Left ventricle myocardium superior (tissue), 1 donor: ENCODE results near the gene SLC12A9. TPM values are rescaled to one million over a fixed set of nuclear protein-coding genes. Genes with fewer than 3 reads are reported as not detected.

Experiments used
- ATAC-seq: fragments of 200-7000 bp; cut with Tn5 transposase; one replicate; pipeline ENCODE4 v1.9.1; 2020; ENCODE audit warnings: mild to moderate bottlenecking, moderate library complexity
- DNase-seq: peaks from one replicate; pipeline ENCODE4 v3.0.0-alpha.2; 2020
- intact Hi-C: fragments of 100-400 bp; cut with micrococcal nuclease; formaldehyde crosslinking; loops from one replicate; pipeline ENCODE4 v1.11.0; 2022
- microRNA-seq: library from miRNA; unstranded; fragments of <30 nt; microRNA quantifications from one replicate; pipeline ENCODE4 v1.2.0, GENCODE V29; 2020; ENCODE audit warnings: borderline number of aligned reads
- total RNA-seq: library from RNA; stranded (reverse); fragmentation: NEBNext Ultra II Directional; extraction: Animal tissue kit (Norgen Biotek cat#: 25700); gene quantifications from one replicate; pipeline ENCODE4 v1.2.1, GENCODE V29; 2021
- donor health status: DM: no; HTN: yes; CAD: no; lungs with severe emphysema.

SLC12A9 gene
- total RNA-seq, 1 donor from 2014 or later: 9.0 TPM

DNA sequence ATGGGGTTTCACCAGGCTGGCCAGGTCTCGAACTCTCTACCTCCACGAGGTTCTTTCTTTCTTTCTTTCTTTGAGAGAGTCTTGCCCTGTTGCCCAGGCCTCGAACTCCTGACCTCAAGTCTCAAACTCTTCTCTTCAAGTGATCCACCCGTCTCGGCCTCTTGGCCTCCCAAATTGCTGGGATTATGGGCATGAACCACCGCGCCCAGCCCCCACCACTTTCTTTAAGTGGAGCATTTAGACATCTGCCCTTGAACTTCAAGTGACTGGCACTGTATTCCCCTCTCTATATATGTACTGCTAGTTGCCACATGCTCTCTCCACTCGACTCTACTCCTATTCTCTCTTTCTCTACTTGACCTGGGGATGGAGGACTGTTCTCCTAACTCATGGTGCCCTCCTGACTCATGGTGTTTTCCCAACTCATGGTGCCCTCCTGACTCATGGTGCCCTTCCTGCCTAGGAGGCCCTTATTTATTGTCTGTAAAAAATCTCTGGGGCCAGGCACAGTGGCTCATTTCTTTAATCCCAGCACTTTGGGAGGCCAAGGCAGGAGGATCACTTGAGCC lies 62.5 kb downstream of the SLC12A9 start:
- intact Hi-C loops: no loop called here
- no peak for DNase-seq
- no peak for ATAC-seq

Small RNAs within 50 kb of the gene (microRNA-seq; reads per million reads assigned to microRNA genes)
- gene MIR6875: not detected

Other genes with a start within 250 kb of the SLC12A9 start
- 9.1 TPM for gene MOSPD3, start 240.2 kb upstream of the SLC12A9 start, total RNA-seq
- gene TFR2, start 211.2 kb upstream of the SLC12A9 start, total RNA-seq: not detected
- not detected for gene ACTL6B, start 196.3 kb upstream of the SLC12A9 start, total RNA-seq
- gene GNB2, start 179.0 kb upstream of the SLC12A9 start, total RNA-seq: 112 TPM
- gene GIGYF1, start 158.5 kb upstream of the SLC12A9 start, total RNA-seq: 29.4 TPM
- gene POP7, start 146.6 kb upstream of the SLC12A9 start, total RNA-seq: 30.0 TPM
- not detected for gene EPO, start 132.2 kb upstream of the SLC12A9 start, total RNA-seq
- gene ZAN, start 119.1 kb upstream of the SLC12A9 start, total RNA-seq: not detected
- gene EPHB4, start 25.2 kb upstream of the SLC12A9 start, total RNA-seq: 22.7 TPM
- 13.6 TPM for gene TRIP6, start 14.7 kb downstream of the SLC12A9 start, total RNA-seq
- gene SRRT, start 22.4 kb downstream of the SLC12A9 start, total RNA-seq: 63.2 TPM
- 1.9 TPM for gene UFSP1, start 37.0 kb downstream of the SLC12A9 start, total RNA-seq
- 0.40 TPM for gene ACHE, start 43.2 kb downstream of the SLC12A9 start, total RNA-seq
- gene MUC3A, start 96.8 kb downstream of the SLC12A9 start, total RNA-seq: 0.57 TPM
- gene MUC12, start 116.9 kb downstream of the SLC12A9 start, total RNA-seq: not detected
- gene MUC17, start 167.4 kb downstream of the SLC12A9 start, total RNA-seq: not detected
- gene TRIM56, start 232.8 kb downstream of the SLC12A9 start, total RNA-seq: 16.6 TPM